Activated CD8-positive, alpha-beta memory T cell treated with anti-CD3 and anti-CD28 coated beads, Interleukin-2, amount 50 U/mL, for 1 hour (primary cell): ENCODE data around the gene SLX4IP.

ENCODE experiments used
- DNase-seq: peaks from one replicate; pipeline ENCODE4 v3.0.0-alpha.2; 2020; ENCODE audit errors: extremely low read depth

Gene SLX4IP

DNA sequence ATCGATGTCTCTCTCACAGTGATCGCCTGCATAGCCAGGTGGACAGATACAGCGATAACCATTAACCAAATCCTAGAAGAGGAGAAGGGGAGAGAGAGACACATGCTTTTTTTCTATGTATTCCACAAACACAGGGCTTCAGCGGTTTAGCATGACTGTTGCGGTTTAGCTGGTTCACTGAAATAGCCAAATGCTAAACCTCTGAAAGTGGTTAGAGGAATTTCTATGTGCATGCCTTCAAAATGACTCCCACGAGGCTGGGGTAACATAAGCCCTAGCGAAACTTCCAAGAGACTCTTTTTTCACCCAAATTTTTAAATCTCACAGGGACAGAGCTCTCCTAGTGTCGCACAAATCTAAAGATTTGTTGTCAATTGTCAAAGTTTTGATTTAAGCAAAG, 213.5 kb downstream of the SLX4IP start:
- DNase-seq: no peak

DNA sequence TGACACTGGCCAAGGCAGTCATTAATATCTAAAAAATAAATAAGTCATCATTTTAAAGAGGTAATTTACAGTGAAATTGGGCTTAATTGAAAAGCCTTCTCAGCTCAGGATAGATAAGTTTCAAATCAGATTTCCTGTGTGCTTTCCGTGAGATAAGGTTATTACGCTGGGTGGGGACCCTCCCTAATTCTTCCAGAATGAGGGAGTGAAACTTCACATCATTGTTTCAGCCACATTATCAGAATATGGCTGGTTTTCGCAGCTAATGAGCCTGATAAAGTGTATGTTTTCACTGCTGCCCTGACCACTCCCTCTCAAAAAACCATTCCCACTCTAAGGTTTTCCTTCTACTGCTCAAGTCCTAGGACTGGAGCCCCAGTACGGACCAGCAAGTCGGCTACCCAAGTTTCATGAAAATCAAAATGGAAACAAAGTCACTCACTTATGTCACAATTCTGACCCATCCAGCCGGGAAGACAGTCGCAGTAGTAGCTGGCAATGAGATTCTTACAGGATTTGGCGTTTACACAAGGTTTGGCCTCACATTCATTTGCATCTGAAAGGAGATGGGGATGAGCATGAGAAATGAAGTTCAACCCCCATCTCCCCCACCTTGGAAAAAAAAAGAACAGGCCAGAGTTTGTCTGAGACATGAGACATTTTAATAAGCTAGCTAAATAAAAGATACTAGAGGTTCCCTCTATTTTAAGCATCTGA, 214.1 kb downstream of the SLX4IP start:
- DNase-seq: no peak

DNA sequence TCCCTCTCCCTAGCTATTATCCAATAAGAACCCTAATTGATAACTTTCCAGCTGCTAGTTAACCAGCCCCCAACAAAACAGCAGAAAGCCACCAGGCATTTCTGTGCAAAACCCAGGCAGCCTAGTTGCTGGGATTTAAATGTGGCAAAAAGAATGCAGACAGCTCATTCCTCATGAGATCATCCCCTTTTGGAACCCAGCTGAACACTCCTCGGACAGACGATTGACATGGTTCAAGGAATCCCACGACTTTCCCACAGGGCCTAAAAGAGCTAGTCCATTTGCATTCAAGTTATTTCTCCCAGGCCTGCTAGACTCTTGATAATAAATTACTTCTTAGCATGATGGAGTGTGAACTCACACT, 214.7 kb downstream of the SLX4IP start:
- DNase-seq: no peak

DNA sequence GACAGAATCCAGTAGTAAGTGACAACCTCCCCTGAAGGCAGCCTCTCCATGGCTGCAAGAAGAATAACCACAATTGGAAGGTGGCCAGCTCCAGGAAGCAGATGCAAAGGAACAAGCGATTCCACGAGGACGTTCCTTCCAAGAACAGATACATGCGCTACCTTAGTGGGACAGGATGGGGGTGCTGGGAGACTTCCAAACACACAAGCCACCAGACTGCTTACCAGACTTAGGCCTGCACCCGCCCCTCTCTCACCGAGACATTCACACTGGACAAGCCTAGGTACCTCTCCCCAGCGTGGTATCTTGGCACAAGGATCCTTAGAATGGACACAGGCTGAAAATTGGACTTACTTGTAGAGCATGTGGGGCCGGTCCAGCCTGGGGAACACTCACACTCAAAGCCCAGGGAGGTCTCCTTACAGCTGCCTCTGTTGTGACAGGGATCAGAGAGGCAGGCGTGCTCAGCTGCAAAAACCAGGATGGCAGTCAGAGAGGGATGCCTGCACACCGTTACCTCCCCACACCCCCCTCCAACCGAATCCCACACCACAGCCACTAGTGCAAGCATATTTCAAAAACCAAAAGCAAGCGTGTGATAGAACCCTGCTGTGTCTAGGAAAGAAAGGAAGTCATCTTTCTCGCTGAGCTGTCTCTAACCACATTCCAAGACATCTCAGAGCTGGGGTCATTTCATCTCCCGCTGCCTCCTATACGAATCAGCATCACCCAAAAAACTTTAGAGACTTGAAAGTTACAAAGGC, 216.3 kb downstream of the SLX4IP start:
- no peak for DNase-seq

DNA sequence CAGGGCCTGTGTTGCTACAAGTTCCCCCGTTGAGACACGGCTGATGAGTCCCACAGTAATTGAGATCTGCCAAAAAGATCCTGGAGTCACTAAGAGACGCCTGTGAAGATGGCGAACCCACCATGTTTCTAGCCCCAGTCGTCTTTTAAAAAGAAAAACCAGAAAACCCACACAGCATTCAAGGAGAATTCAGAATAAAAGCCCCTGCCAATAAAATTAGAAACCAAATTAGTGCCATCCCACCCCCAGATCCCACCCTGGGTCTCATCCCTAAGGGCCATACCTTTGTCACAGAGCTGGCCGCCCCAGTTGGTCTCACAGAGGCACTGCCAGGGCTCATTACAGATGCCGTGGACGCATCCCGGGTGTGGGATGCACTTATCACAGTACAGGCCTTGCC, 217.1 kb downstream of the SLX4IP start:
- no peak for DNase-seq

DNA sequence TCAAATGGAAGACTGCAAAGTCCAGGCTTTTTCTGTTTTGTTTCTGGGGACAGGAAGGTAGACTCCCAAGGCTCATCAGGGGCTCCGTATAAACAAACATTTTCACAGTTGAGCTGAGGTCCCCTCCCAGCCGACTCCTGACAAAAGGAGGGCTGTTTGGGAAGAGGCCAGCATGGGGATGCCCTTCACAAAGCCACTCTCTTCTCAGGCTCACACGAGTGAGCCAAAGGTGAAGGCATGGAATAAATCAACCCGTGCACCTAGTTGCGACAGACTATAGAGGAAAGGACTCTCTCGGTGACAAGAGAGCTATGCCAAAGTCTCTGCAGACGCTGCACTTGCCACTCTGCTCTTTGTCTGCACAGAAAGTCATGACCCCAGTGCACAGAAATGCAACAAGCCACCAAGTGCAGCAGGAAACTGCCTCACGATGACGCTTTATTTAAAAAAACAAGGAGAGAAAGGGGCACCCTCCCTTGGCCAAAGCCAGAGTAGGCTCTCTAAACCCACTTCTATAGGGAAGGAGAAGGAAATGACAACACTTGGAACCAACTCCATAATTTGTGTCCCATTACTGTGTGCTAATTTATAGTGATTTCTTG, 217.7 kb downstream of the SLX4IP start:
- DNase-seq: no peak

DNA sequence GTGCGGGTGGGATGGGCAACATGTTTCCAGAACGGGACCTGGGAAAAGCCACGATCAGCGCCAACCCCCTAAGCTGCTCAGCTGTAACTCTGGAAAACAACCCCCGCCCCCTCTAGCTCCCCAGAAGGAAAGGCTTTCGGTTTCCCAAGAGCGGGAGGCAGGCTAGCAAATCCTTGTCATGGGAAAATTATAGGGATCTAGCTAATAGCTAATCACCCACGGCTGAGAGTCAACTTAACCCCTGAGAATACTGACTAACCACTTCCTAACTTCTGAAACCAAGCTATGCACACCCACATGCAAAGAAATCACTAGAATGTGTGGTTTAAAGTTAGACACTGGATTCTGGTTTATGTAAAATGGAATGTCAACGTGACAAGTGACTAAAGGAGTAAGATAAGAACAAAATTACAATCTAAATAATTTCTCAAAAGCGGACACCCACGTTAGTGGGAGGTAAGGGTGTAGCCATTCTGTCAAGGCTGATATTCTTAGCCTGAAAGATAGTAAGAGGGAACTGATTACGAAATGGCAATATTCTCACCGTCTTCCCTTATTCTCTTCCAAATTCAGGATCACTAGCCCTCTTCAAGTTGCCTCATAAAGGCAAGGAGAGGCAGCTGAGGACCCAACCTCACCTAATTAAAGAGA, 218.6 kb downstream of the SLX4IP start:
- DNase-seq: no peak

DNA sequence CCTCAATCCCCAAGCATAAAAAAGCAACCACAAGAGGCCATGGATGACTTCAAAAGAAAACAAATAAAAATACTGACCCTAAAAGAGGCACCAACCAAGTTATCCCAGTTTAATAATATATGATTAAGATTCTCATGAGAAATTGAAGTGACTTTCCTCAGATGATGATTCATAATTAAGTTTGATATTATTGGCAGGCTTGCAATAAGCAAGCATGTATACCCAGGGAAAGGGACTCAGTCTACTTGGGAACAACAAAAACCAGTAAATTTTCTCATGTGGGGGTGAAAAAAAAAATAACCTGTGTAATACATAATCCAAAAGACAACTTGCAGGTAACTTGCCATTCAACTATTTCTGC, 219.1 kb downstream of the SLX4IP start:
- no peak for DNase-seq

DNA sequence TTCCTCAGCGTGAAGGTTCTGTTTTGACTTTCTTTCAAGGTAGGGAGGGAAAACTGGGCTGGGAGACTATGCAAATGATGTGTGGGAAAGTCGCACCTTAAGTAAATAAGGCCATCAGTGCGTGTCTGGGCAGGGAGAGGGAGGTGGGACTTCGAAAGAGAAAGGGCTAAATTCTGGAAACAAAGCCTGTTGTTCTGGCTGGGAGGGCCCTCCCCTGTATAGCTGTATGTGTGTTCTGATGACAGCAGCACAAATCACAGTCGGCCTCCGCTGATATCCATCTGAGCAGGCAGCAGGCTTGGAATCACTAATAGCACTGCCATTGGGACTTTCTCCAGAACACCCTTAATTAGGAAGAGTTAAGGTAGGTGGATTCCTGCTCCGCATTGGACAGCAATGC, 219.5 kb downstream of the SLX4IP start:
- no peak for DNase-seq

DNA sequence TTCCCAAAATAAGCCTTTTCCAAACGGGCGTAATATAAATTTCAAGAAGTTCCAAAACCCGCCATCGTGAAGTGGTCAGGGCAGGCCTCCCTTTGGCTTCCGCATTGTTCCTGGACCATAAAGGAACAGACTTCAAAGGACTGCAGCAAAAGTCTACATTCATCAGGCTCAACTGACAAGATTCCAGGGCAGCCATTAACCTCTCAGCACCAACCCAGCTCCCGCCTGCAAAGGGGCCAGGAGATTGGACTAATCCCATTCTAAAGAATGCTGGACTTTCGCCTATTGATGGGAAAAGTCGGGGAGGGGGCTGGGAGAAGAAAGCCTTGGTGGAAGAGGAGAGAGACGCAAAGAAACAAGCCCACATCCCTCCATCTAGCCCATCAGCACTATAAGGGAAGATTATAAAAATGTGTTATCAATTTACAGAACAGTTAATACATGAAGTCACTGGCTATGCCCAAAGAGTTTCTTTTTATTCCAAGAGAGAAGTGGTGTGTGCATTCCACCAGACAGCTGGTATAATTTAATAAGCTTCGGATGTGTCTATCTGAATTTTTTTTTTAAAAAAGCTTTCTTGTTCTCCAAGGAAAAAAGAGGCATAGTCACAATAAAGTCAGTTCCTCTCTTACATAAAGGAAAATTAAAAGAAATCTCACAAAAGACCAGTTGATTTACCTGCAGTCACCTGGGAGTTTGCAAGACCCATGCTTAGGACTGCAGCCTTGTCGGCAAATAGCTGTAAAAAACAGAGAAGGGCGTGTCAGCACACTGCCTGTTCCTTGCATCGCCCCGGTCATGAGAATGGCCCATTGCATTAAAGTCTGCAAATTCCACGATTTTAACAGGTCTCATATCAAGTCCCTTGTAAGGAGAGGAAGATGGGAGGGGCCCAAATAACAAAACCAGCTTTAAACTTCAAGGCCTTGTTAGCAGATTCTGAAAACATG, 220.9 kb downstream of the SLX4IP start:
- no peak for DNase-seq

DNA sequence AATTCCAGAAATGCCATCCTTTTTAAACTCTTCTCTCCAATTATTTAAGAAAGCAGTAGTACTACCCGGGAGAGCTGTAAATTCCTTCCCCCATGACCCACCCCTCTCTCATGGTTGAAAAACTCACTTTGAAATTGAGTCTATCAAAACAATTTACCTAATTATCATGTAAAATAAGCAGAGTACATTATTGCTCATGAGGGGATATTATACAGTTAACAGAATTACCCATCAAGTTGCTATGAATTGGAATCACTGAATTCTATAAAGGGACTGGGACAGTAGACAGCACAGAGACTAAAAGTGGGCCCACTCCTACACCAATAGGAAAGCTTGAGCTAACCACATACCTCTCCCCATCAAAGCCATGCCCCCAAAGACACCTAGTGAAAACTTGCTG, 222.3 kb downstream of the SLX4IP start:
- no peak for DNase-seq

DNA sequence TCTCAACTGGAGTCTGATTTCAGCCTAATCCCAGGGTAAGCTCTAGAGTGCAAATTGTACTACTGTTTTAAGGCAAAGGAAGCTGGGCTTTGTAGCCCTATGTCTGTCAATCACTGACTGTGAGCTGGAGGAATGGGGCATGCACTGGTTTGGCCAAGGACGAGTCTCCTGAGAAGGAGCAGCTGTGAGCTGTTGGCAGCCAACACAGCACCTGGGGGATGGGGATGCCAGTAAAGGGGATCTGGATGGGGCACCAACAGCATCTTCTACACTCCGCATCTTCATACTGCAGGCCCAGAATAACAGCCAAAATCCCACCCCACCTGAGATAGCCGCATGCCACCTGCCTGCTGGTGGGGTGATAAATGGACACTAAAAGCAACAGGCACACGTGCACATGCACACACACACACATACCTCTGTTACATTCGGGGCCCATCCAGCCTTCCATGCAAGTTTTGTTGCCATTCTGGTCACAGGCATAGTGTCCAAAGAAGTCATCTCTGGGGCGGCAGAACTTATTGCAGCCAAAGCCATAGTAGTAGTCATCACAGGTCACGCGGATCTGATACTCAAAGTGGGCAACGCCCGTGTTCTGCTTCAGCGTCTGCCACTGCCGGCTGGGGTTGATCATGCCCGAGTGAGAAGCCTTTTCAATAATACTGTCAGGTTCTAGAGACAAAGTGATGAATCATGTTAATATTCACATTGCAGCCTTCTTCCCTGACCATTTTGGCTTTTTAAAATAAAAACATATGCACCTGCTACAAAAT, 223.1 kb downstream of the SLX4IP start:
- DNase-seq: no peak

DNA sequence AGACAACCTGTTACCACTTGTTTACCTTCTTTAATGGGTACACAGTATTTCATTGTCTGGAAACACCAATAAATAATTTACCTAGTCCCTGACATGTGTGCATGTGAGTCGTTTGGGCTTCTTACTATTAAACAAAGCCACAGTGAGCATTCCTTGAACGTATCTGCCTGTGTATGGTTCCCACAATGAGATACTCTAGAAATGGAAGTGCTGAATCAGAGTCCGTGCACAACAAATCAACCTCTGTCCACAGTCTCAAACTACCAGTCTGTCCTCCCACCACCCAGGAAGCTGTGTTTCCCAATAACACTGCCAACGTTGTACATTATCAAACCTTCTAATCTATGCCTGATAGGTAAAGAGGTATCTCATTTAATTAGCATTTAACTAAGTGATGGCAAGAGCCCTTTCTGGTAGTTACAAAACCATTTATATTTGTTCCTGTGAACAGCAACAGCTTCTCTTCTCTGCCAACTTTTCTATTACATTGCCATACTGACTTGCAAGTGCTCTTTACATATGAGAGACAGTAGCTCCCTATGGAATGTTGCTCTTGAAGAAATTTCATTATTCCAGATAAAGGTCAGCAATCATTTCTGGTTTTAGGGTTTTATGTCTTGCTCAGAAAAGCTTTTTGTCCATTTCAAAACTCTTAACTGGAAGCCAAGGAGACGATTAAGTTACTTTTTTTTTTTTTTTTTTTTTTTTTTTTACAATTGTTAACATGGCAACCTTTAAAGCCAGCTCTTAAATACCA, 223.9 kb downstream of the SLX4IP start:
- no peak for DNase-seq

DNA sequence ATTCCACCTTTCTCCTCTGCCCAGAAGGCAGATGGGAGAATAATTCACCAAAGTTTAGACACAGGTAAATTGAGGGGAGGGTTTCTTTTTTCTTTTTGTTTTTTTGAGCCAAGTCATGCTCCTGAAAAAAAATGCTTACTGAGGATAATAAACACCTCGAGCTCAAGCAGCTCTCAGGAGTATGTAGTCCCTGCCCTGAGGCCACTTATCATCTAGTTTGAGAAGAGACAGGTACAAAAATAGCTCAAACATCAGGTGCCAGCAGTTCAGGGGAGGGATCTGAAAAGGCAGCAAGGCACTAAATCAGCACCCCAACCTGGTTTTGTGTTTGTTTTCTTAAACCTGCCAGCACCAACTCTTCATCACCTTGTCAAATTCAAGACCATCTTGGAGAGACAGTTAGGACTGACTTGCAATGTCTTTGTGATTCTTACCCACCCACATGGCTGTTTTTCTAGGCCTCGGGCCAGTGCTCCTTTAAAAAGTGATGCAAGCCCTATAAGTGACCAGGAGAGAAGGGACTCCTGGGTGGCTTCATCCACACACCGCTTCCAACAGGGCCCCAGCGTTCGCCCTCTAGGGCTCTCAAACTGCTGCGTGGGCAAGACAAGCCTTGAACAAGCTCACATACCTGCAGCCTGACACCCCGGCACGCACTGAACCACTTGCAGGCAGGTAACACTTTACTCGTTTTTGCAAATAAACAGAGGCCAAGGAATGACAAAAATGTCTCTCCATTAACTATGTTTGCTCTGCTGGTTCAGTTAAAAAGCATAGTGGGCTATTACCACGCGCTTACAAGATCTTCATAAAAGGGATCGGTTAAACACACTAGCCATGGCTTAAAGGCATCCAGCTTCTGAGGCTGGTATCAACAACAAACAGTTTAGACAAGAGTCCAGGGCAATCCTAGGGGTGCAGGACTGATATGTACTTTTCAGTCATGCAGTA, 224.8 kb downstream of the SLX4IP start:
- DNase-seq: no peak

DNA sequence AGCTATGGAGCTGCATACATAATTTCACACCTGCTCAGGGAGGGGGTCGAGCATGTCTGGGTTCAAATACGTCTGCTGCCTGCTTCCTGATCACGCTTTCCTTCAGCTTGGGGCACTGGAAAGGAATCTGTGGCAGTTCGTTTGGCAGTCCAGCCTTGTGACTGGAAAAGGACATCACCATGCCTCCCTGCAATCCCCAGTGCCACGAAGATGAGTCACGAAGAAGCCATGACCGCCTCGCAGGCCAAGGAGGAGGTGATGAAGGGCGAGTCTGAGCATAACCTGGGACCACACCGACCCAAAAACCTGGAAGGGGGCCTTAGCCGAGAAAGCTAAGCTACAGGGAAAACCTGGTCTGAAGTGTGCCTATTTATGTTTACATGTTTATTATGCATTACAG, 225.6 kb downstream of the SLX4IP start:
- DNase-seq: no peak

DNA sequence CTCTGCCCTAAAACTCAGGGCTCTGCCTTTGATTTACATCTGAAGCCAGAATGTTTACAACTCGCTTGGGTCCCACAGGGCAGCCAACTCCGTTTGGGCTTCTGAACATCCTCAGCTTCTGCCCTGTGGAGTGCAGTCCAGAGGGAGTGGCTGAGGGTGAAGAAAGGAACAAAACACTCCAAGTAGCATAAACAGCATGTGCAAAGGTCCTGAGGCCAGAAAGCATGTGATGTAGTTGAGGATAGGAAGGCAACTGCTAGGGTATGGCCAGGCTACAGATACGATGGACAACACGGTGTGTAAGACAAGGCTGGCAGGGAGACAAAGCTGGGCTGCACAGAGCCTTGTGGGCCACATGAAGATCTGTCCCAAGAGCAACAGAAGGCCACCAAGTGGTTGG, 226.2 kb downstream of the SLX4IP start:
- no peak for DNase-seq

DNA sequence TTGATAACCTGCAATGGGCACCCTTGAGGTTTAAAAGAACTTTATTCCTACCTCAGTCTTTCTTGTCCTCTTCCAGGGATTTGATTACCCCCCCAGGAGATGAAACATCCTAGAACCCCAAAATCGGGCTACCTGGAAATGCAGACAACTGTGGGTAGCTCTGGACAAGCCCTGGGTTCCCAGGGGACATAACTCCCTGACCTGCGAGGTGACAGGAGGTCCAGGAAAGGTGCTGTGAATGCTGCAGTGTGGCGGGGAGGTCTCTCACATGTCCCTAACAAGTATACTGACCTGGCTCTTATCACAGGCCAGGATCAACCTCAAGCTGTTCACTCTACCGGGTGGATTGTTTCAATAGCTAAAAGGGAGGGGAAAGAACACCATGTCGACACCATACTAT, 227.0 kb downstream of the SLX4IP start:
- DNase-seq: no peak

DNA sequence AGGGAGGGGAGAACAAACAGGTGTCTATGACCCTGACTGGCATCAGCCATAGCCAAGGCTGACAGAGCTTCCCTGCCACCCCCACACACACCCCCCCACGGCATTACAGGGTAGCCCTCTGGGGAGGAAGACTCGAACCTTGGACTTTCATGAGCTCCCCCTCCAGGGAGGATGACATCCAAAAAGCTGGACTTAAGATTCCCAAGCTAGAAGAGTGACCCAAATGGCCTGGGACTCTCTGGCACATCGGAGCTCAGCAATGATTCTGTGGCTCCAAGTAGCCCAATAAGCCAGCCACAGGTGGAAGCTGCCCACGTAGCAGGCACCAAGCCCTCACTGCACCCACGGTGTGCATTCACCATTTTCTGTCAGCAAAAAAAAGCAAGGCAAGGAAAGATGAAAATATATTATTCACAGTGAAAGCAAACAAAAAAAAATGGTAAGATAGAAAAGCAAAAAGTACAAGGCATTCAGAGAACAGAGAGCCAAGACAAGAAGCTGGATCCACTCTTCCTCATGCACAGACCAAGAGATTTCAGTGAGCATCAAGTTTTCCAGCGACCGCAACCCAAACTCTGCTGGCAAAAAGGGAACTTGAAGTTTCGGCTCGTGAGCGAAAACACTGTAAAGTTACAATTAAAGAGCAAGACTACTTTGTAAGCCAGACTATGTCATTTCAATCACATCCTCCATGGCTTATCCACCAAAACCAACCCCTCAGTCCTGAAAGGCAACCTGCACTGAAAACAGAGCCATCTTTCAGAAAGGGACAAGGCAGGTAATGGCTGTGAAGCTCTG, 227.8 kb downstream of the SLX4IP start:
- DNase-seq: no peak
